CD14-positive monocyte (primary cell): ENCODE measurements around the gene ADAD2. TPM values are rescaled to one million over a fixed set of nuclear protein-coding genes. Genes with fewer than 3 reads are reported as not detected.

Source experiments
- DNase-seq, 3 donors: peaks; one replicate each; pipeline ENCODE4 v3.0.0-alpha.2; 2011 to 2022
- H2AFZ ChIP-seq: 2 replicates; pipeline ENCODE4 v1.6.0; 2012; ENCODE audit warnings: mild to moderate bottlenecking, low read depth, low read length, inconsistent platforms; ENCODE audit not compliant: insufficient read depth, poor library complexity, severe bottlenecking
- H3K27ac ChIP-seq, 2 donors: 1 replicate in 1 of 2; 2 replicates in 1 of 2; pipeline ENCODE4 v1.5.1; 2012 to 2013; ENCODE audit warnings: low read length in 2 of 2, control low read depth in 1 of 2, inconsistent platforms in 1 of 2, low read depth in 1 of 2, mild to moderate bottlenecking in 1 of 2
- H3K27me3 ChIP-seq, 2 donors: one replicate each; pipeline versions ENCODE4 v1.6.0 to v1.6.1; 2011 to 2013; ENCODE audit warnings: low read length in 2 of 2; ENCODE audit not compliant: control insufficient read depth in 2 of 2, insufficient read depth in 2 of 2
- H3K36me3 ChIP-seq, 2 donors: replicated peaks in 1 of 2; 1 replicate in 1 of 2; 2 replicates in 1 of 2; pipeline versions ENCODE4 v1.5.1 to v1.6.1; 2012 to 2013; ENCODE audit warnings: low read length in 2 of 2, control low read depth in 1 of 2, inconsistent platforms in 1 of 2, mild to moderate bottlenecking in 1 of 2; ENCODE audit not compliant: insufficient read depth in 2 of 2, control insufficient read depth in 1 of 2
- H3K4me1 ChIP-seq, 2 donors: 1 replicate in 1 of 2; 2 replicates in 1 of 2; pipeline versions ENCODE4 v1.5.1 to v1.6.1; 2012 to 2013; ENCODE audit warnings: low read length in 2 of 2, control low read depth in 1 of 2, inconsistent platforms in 1 of 2, mild to moderate bottlenecking in 1 of 2, moderate library complexity in 1 of 2; ENCODE audit not compliant: insufficient read depth in 2 of 2, control insufficient read depth in 1 of 2
- H3K4me2 ChIP-seq: replicated peaks from 2 replicates; pipeline ENCODE3; 2012; ENCODE audit warnings: low read length, moderate library complexity, mild to moderate bottlenecking; ENCODE audit not compliant: poor library complexity, severe bottlenecking; ENCODE audit errors: extremely low read depth
- H3K4me3 ChIP-seq, 3 experiments: fragments of 200-600 bp in 1 of 3; sonication (generic) in 1 of 3; replicated peaks in 1 of 3; 1 replicate in 2 of 3; 2 replicates in 1 of 3; pipeline ENCODE4 v1.5.1; 2011 to 2013; ENCODE audit warnings: low read length in 3 of 3, mild to moderate bottlenecking in 3 of 3, control low read depth in 2 of 3, low read depth in 2 of 3, inconsistent platforms in 1 of 3, moderate library complexity in 1 of 3
- H3K79me2 ChIP-seq: 2 replicates; pipeline ENCODE4 v1.6.0; 2012; ENCODE audit warnings: mild to moderate bottlenecking, control low read depth, inconsistent platforms, low read length, moderate library complexity; ENCODE audit not compliant: insufficient read depth
- H3K9ac ChIP-seq: 2 replicates; pipeline ENCODE4 v1.6.0; 2017; ENCODE audit warnings: low read length, mild to moderate bottlenecking; ENCODE audit not compliant: insufficient read depth, poor library complexity, severe bottlenecking
- H3K9me3 ChIP-seq, 2 donors: replicated peaks in 1 of 2; 1 replicate in 1 of 2; 2 replicates in 1 of 2; pipeline versions ENCODE4 v1.5.1 to v1.6.1; 2012 to 2013; ENCODE audit warnings: low read length in 2 of 2, control low read depth in 1 of 2; ENCODE audit not compliant: control insufficient read depth in 1 of 2, insufficient read depth in 1 of 2
- H4K20me1 ChIP-seq: 2 replicates; pipeline ENCODE4 v1.6.0; 2012; ENCODE audit warnings: mild to moderate bottlenecking, low read length, control low read depth, moderate library complexity; ENCODE audit not compliant: insufficient read depth
- H3K27ac Mint-ChIP-seq, 7 donors: one replicate each; pipeline ENCODE4 v1.8.0; 2020; ENCODE audit warnings: mild to moderate bottlenecking in 7 of 7, mixed read lengths in 7 of 7, moderate library complexity in 6 of 7, inconsistent platforms in 2 of 7
- H3K27me3 Mint-ChIP-seq, 3 donors: one replicate each; pipeline ENCODE4 v1.8.0; 2021 to 2022; ENCODE audit warnings: low read depth in 3 of 3, mild to moderate bottlenecking in 3 of 3, mixed read lengths in 3 of 3, moderate library complexity in 3 of 3, inconsistent platforms in 1 of 3
- H3K36me3 Mint-ChIP-seq, 2 donors: one replicate each; pipeline ENCODE4 v1.8.0; 2020; ENCODE audit warnings: mixed read lengths in 2 of 2, inconsistent platforms in 1 of 2, mild to moderate bottlenecking in 1 of 2
- H3K4me1 Mint-ChIP-seq: one replicate; pipeline ENCODE4 v1.8.0; 2020; ENCODE audit warnings: mild to moderate bottlenecking, mixed read lengths
- H3K4me3 Mint-ChIP-seq, 2 donors: one replicate each; pipeline ENCODE4 v1.8.0; 2020; ENCODE audit warnings: mild to moderate bottlenecking in 2 of 2, mixed read lengths in 2 of 2, moderate library complexity in 1 of 2
- H3K9me3 Mint-ChIP-seq, 7 donors: one replicate each; pipeline ENCODE4 v1.8.0; 2020 to 2022; ENCODE audit warnings: mixed read lengths in 7 of 7, mild to moderate bottlenecking in 6 of 7, moderate library complexity in 6 of 7, inconsistent platforms in 2 of 7
- WGBS: methylation state at CpG from one replicate; pipeline ENCODE4 v1.1.5; 2013; ENCODE audit warnings: missing lambda C conversion rate; ENCODE audit not compliant: insufficient coverage; 5-methylcytosine and 5-hydroxymethylcytosine counted together
- intact Hi-C, 2 donors: fragments of 100-400 bp; cut with micrococcal nuclease; formaldehyde crosslinking; loops; one replicate each; pipeline versions ENCODE4 v1.15.0 to v1.15.1; 2023
- polyA plus RNA-seq, 3 donors: library from polyadenylated mRNA; depleted of rRNA in 1 of 3; unstranded in 2 of 3; stranded (reverse) in 1 of 3; fragments of 300-500 nt in 2 of 3; fragments of >200 nt in 1 of 3; fragmentation: Illumina TruSeq in 2 of 3; gene quantifications; 1 replicate in 2 of 3; 2 replicates in 1 of 3; pipeline ENCODE4 v1.2.3, GENCODE V29; 2012 to 2021
- TF ChIP-seq, protein P1 (sequence below): fragments of 200-600 bp; IDR thresholded peaks from one replicate; pipeline ENCODE4 v1.8.0; 2022; ENCODE audit warnings: antibody characterized with exemption, mild to moderate bottlenecking

Gene ADAD2
- polyA plus RNA-seq, 3 donors: not detected

DNA sequence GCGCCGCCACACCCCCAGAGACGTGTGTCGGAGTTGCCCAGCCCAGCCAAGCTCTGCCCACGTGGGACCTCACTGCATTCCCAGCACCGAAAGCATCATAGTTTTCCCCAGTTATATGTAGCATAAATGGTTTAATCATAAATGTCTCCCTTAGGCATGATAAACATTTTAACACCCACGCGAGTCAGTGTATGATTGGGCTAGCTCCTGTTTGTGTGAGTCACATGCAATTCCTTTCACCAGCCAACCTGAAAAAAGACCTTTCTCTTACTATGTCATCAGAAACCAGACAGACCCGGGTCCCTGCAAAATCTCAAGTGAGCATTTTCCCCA, 13.2 kb upstream of the ADAD2 start:
- Histone ChIP-seq H3K36me3 (peaks cover 52 to 53% of the 10 kb centered on the region in 2 donors), H2AFZ (no peak overlapping the region), H3K4me2 (no peak overlapping the region), H3K27me3 (no peaks in the 10 kb centered on the region), H3K4me3 (no peak overlapping the region), H4K20me1 (no peaks in the 10 kb centered on the region), H3K9me3 (no peaks in the 10 kb centered on the region), H3K27ac (peak overlapping the region in 1 of 2 donors; percentile 32), H3K79me2 (no peaks in the 10 kb centered on the region), H3K4me1 (peaks cover 24 to 26% of the 10 kb centered on the region in 2 donors), H3K9ac (no peak overlapping the region)
- Mint-ChIP-seq H3K9me3 (no peaks in the 10 kb centered on the region), H3K4me3 (no peak overlapping the region), H3K36me3 (peaks cover 42 to 56% of the 10 kb centered on the region in 2 donors), H3K4me1 (peaks cover 27% of the 10 kb centered on the region), H3K27ac (peak overlapping the region in 6 of 7 donors; percentile 10 to 97 (median 72)), H3K27me3 (peaks cover 1 to 5% (median 2%) of the 10 kb centered on the region in 3 donors)
- intact Hi-C loops: no loop called here
- no CpG with 5 or more reads among the region's 9 CpGs for WGBS
- DNase-seq: peak in 1 of 3 donors; percentile 61
- TF ChIP-seq, protein P1, sequence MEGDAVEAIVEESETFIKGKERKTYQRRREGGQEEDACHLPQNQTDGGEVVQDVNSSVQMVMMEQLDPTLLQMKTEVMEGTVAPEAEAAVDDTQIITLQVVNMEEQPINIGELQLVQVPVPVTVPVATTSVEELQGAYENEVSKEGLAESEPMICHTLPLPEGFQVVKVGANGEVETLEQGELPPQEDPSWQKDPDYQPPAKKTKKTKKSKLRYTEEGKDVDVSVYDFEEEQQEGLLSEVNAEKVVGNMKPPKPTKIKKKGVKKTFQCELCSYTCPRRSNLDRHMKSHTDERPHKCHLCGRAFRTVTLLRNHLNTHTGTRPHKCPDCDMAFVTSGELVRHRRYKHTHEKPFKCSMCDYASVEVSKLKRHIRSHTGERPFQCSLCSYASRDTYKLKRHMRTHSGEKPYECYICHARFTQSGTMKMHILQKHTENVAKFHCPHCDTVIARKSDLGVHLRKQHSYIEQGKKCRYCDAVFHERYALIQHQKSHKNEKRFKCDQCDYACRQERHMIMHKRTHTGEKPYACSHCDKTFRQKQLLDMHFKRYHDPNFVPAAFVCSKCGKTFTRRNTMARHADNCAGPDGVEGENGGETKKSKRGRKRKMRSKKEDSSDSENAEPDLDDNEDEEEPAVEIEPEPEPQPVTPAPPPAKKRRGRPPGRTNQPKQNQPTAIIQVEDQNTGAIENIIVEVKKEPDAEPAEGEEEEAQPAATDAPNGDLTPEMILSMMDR: no peak

DNA sequence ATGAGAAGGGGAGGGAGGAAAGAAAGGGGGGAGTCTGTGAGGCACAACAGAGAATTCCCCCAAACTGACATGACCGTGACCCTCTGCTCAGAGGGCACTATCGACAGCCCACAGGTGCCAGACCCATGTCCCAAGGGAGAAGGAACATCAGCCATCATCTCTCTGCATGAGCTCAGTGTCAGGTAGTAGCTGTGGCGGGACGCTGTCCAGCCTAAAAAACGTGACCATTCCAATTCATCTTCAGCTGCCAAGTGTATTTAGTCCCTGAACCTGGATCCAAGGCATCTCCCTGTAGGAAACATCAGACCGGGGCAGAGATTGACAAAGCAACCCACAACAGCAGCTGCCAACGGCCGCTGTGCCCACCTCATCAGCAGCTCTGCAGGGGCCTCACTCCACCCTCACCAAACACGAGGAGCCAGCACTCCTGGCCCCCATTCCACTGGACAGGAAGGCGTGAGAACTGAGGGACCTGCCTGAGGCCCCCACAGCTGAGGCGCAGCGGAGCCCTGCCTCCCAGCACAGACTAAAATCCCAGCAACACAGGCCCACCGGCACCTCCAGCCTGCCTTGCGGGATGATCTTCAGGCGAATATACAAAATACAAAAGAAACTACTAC, 12.7 kb upstream of the ADAD2 start:
- Mint-ChIP-seq H3K4me3 (no peak overlapping the region), H3K9me3 (no peaks in the 10 kb centered on the region), H3K27me3 (peaks cover 1 to 5% (median 2%) of the 10 kb centered on the region in 3 donors), H3K36me3 (peaks cover 48 to 62% of the 10 kb centered on the region in 2 donors), H3K4me1 (peaks cover 27% of the 10 kb centered on the region), H3K27ac (peak overlapping the region in 5 of 7 donors; percentile 10 to 97 (median 83))
- intact Hi-C loops: no loop called here
- H3K27ac ChIP-seq: peak overlapping the region in 1 of 2 donors; percentile 32
- WGBS: 93% methylated on average over 11 of the region's 15 CpGs
- H3K9ac ChIP-seq: no peak overlapping the region
- H3K4me1 ChIP-seq: peaks cover 24 to 26% of the 10 kb centered on the region in 2 donors
- no peaks in the 10 kb centered on the region for H3K9me3 ChIP-seq
- no peak overlapping the region for H3K4me2 ChIP-seq
- H3K27me3 ChIP-seq: no peaks in the 10 kb centered on the region
- no peak for DNase-seq
- H2AFZ ChIP-seq: no peak overlapping the region
- peaks cover 58% of the 10 kb centered on the region in 2 donors for H3K36me3 ChIP-seq
- H3K4me3 ChIP-seq: no peak overlapping the region
- peaks cover 3% of the 10 kb centered on the region for H4K20me1 ChIP-seq
- no peaks in the 10 kb centered on the region for H3K79me2 ChIP-seq
- TF ChIP-seq, protein P1: no peak
